ENCODE results near the gene NRP1.

NRP1 gene

DNA sequence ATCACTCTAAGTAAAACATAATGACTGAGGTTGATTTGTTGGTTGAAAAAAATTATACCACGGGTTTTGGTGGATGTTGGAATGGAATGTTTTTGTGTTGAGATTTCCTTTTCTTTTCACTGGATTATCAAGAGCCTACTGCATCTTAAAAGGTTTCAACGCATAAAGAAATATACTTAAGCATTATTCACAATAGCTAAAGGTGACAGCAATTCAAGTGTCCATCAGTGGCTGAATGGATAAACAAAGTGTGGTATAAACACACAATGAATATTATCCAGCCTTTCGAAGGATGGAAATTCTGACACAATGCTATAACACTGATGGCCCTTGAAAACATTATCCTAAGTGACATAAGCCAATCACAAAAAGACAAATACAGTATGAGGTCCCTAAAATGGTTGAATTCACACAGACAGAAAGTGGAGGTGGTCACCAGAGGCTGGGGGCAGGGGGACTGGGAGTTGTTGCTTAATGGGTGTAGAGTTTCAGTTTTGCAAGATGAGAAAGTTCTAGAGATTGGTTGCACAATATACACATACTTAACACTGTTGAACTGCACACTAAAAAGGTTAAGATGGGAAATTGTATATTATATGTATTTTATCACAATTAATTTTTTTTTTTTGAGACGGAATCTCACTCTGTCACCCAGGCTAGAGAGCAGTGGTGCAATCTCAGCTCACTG is 122.3 kb downstream of the NRP1 start:
- DNase-seq (no peak), ATAC-seq (no peak)

- no peak for ATAC-seq
- DNase-seq = peak; percentile 9
Observed at GRCh38 chr10:33211106-33211878, 123.2 kb downstream of the NRP1 start.

DNA sequence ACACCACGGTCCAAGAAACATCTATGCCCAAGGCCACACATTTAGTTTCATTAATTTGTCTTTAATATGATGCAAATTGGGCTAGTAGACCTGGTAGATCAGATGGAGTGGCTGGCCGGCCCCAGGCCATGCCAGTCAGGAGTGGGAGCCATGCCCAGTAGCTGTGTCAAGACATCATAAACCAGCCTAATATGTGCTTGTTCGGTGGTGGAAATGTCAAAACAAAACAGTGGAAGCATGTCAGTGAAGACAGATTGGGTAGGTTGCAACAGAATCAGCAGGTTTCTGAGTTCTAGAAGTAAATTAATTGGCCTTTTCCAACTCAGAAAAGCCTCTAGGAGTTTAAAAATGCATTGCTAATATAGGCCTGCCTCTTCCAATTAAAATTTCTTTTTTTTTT is 124.7 kb downstream of the NRP1 start:
- no peak for DNase-seq
- ATAC-seq = no peak

- DNase-seq (no peak), ATAC-seq (no peak)
Observed at GRCh38 chr10:33208166-33208565, 126.3 kb downstream of the NRP1 start.

GRCh38 chr10:33204031-33204430 is 130.4 kb downstream of the NRP1 start:
- DNase-seq (no peak), ATAC-seq (no peak)

GRCh38 chr10:33201971-33202370 is 132.5 kb downstream of the NRP1 start:
- DNase-seq (no peak), ATAC-seq (no peak)

GRCh38 chr10:33201056-33201780 is 133.2 kb downstream of the NRP1 start:
- DNase-seq (no peak), ATAC-seq (no peak)

GRCh38 chr10:33199731-33200232 is 134.7 kb downstream of the NRP1 start:
- ATAC-seq = no peak
- no peak for DNase-seq

- DNase-seq (no peak), ATAC-seq (no peak)
Observed at GRCh38 chr10:33198610-33199009, 135.9 kb downstream of the NRP1 start.

DNA sequence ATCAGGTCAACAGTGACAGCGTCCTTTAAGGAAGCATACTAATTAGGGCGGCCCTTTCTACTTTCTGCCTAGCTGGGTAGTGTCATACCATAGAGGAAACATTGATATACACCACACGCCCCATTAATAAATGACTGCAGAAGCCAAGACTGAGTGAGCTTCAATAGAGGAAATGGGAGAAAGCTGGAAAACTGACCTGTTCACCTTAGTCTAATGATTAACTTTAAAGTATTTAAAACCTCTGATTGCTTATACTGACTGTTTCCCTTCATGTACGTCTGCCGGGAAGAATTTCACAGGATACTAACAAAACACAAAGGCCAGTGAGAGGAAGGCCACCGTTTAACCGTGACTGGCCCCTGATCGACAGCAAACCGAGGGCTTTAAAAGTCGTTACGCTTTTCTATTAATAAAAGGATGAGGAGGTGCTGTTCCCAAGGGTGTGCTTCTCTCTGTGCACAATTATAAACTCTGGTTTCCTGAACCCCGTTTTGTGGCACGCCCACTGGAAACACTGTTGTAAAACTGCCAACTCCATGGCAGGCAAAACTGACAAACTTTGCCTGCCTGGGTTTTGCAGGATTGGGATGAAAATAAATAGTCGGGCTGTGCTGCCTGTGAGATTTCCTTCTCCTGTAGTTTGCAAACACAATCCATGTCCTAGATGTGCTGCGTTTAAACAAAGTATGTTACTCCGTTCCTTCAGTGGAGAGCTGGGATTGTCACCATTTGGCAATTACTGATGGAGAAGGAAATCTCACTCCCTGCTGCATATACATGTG is 137.6 kb downstream of the NRP1 start:
- DNase-seq (no peak), ATAC-seq (no peak)

GRCh38 chr10:33196377-33196706 is 138.1 kb downstream of the NRP1 start:
- no peak for ATAC-seq
- no peak for DNase-seq

GRCh38 chr10:33195608-33196376 is 138.7 kb downstream of the NRP1 start:
- ATAC-seq = no peak
- DNase-seq = no peak

DNA sequence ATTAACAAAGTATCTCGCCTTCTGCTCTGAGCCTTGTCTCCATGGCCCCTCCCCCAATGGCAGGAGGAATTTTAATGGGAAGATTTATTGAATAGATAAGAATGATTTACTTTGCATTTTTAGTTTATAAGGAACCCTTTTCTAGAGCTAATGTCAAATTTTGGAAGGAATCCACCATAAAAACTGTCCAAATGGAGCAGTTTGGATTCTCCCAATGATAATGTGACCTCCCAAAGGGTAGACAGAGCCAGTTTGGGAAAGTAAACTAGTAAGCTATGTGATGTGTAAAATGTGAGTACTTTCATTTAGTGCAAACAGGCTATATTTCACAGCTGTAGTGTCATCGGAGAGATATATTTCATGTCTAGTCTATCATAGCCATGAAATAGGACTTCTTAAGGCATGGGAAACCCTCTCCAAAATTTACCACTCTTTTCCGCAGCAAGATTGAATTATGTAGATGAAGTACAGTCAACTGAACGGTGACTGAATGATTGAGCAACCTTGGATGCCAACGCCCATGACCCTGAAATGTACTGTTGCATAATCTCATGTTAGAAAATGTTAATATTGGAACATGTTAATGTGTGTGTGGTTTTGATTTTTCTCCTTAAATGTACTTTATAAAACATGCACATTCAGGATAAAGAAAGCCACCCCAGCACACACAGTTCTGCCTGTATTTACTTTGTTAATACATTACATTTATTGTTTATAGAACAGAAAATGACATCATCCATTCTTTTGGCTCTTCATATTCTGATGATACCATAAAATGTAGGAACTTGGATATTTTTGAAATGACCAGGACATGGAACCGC is 140.6 kb downstream of the NRP1 start:
- no peak for DNase-seq

GRCh38 chr10:33193057-33193700 is 141.3 kb downstream of the NRP1 start:
- ATAC-seq (peak; percentile 78), DNase-seq (peak; percentile 76)

More for the DNA sequence above, 140.6 kb downstream of the NRP1 start:
- ATAC-seq = no peak

DNA sequence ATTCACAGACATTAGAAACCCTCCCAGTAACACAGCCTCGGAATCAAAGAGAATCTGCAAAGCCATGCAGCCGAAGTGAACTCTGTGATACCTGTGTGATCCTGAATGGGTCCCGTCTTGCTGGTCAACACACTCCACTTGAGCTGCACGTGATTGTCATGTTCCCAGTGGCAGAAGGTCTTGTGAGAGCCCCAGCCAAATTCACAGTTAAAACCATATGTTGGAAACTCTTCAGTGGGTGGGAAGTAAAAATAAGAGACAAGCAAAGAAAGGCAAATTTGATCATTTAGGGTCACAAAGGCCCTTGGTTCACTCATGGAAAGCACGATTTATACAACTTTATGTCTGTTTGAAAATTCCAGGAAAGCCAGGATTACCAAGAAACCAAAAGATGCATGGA is 142.3 kb downstream of the NRP1 start:
- ATAC-seq = no peak

GRCh38 chr10:33190406-33190805 is 144.1 kb downstream of the NRP1 start:
- no peak for ATAC-seq

More for the DNA sequence above, 142.3 kb downstream of the NRP1 start:
- DNase-seq = no peak

GRCh38 chr10:33189808-33190207 is 144.7 kb downstream of the NRP1 start:
- DNase-seq (no peak), ATAC-seq (no peak)

More at GRCh38 chr10:33190406-33190805, 144.1 kb downstream of the NRP1 start:
- DNase-seq = no peak

DNA sequence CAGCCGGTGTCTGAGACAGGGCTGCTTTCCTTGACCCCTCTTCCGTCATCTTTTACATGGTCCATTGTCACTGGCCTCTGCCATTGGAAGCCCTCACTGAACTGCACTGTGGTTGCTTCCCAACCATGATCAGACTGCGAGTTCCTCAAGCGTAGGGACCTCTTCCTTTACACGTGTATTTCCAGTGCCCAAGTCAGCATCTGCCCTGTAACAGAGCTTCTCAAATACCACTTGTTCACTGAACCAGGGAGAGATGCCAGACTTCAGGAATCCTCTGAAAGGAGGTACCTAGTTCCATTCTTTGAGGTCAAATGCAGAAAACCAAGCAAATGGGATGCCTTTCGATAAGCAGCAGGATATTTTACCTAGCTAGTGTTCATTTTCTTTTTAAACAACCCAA is 145.1 kb downstream of the NRP1 start:
- no peak for ATAC-seq

GRCh38 chr10:33187427-33187999 is 147.0 kb downstream of the NRP1 start:
- DNase-seq (no peak), ATAC-seq (no peak)

More for the DNA sequence above, 145.1 kb downstream of the NRP1 start:
- no peak for DNase-seq

DNA sequence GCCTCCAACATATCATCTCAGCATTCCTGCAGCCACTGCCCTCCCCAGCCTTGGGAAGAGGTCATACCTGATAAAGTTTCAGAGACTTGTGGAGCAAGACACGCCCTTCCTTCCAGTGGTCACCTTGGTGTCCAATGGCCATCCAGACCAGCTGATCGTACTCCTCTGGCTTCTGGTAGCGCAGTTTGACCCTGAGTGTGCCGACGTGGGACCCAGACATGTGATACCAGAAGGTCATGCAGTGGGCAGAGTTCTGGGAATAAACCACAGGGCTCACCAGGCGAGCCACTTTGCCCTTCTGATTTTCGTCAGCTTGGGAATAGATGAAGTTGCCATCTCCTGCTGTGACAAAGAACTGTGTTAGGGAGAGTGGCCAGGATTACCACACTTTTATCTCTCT is 148.3 kb downstream of the NRP1 start:
- DNase-seq (no peak), ATAC-seq (no peak)

All from stimulated activated naive CD8-positive, alpha-beta T cell treated with anti-CD3 and anti-CD28 coated beads, Interleukin-15, Interleukin-2, amounts not matched to agents 100 U/mL and 50 U/mL, for 24 hours (primary cell).